Mucosa of descending colon (tissue), 3 donors: ENCODE results near the gene SRGAP3. TPM values are rescaled to one million over a fixed set of nuclear protein-coding genes. Genes with fewer than 3 reads are reported as not detected.

Experiments used
- ATAC-seq: fragments of 200-7000 bp; cut with Tn5 transposase; one replicate; pipeline ENCODE4 v1.9.1; 2020; ENCODE audit warnings: mild to moderate bottlenecking, moderate library complexity
- DNase-seq, 3 donors: peaks; one replicate each; pipeline ENCODE4 v3.0.0-alpha.2; 2020
- H3K36me3 ChIP-seq: fragments of 200-600 bp; one replicate; pipeline ENCODE4 v1.8.0; 2021; ENCODE audit warnings: low read depth, mild to moderate bottlenecking
- H3K4me1 ChIP-seq: fragments of 200-600 bp; one replicate; pipeline ENCODE4 v1.8.0; 2021; ENCODE audit warnings: low read depth, mild to moderate bottlenecking
- H3K4me3 ChIP-seq: fragments of 200-600 bp; one replicate; pipeline ENCODE4 v1.8.0; 2021; ENCODE audit warnings: mild to moderate bottlenecking
- H3K9me3 ChIP-seq: fragments of 200-600 bp; one replicate; pipeline ENCODE4 v1.8.0; 2021; ENCODE audit warnings: mild to moderate bottlenecking
- CTCF ChIP-seq: fragments of 200-600 bp; IDR thresholded peaks from one replicate; pipeline ENCODE4 v1.8.0; 2022; ENCODE audit warnings: antibody characterized with exemption, mild to moderate bottlenecking
- intact Hi-C, 2 donors: fragments of 100-400 bp; cut with DNase I in 1 of 2; cut with micrococcal nuclease in 1 of 2; formaldehyde crosslinking; loops; one replicate each; pipeline versions ENCODE4 v1.11.0 to v1.11.1; 2022; cut with DNase I, micrococcal nuclease
- total RNA-seq, 3 donors: library from RNA; stranded (reverse); fragmentation: NEBNext Ultra II Directional in 2 of 3; extraction: Animal tissue kit (Norgen Biotek cat#: 25700) in 2 of 3; gene quantifications; one replicate each; pipeline versions ENCODE4 v1.2.1 to v1.2.4, GENCODE V29; 2021 to 2023
- donor health status: DM: no; HTN: no; CAD: no; lungs with moderate emphysema.
- donor health status: DM: no; HTN: no; CAD: no.
- donor health status: DM: no; HTN: yes; CAD: no.

The SRGAP3 gene
- total RNA-seq, 3 donors from 2014 or later = 6.4 to 9.0 (median 8.6) TPM

- H3K4me1 ChIP-seq = no peaks in the 10 kb centered on the region
- no peaks in the 10 kb centered on the region for H3K36me3 ChIP-seq
- H3K4me3 ChIP-seq = no peak overlapping the region
- ATAC-seq = no peak
- no peaks in the 10 kb centered on the region for H3K9me3 ChIP-seq
- TF ChIP-seq CTCF = no peak
- intact Hi-C loops = no loop called here
- DNase-seq = no peak
Observed at GRCh38 chr3:9009976-9010545, 239.4 kb downstream of the SRGAP3 start.

- no peaks in the 10 kb centered on the region for H3K9me3 ChIP-seq
- H3K36me3 ChIP-seq = no peaks in the 10 kb centered on the region
- ATAC-seq (no peak), DNase-seq (no peak)
- intact Hi-C loops = no loop called here
- no peak for TF ChIP-seq CTCF
- no peak overlapping the region for H3K4me3 ChIP-seq
- H3K4me1 ChIP-seq = no peaks in the 10 kb centered on the region
Observed at GRCh38 chr3:9008550-9009255, 240.7 kb downstream of the SRGAP3 start.

- H3K36me3 ChIP-seq = no peaks in the 10 kb centered on the region
- DNase-seq (no peak), ATAC-seq (no peak)
- no peak for TF ChIP-seq CTCF
- H3K9me3 ChIP-seq = no peaks in the 10 kb centered on the region
- no peaks in the 10 kb centered on the region for H3K4me1 ChIP-seq
- H3K4me3 ChIP-seq = no peak overlapping the region
- intact Hi-C loops = no loop called here
Observed at GRCh38 chr3:9007928-9008327, 241.5 kb downstream of the SRGAP3 start.

GRCh38 chr3:9007213-9007612, 242.2 kb downstream of the SRGAP3 start:
- no peaks in the 10 kb centered on the region for H3K4me1 ChIP-seq
- no peak for TF ChIP-seq CTCF
- intact Hi-C loops = no loop called here
- H3K9me3 ChIP-seq = no peaks in the 10 kb centered on the region
- DNase-seq = no peak
- ATAC-seq = no peak
- no peaks in the 10 kb centered on the region for H3K36me3 ChIP-seq
- no peak overlapping the region for H3K4me3 ChIP-seq

DNA sequence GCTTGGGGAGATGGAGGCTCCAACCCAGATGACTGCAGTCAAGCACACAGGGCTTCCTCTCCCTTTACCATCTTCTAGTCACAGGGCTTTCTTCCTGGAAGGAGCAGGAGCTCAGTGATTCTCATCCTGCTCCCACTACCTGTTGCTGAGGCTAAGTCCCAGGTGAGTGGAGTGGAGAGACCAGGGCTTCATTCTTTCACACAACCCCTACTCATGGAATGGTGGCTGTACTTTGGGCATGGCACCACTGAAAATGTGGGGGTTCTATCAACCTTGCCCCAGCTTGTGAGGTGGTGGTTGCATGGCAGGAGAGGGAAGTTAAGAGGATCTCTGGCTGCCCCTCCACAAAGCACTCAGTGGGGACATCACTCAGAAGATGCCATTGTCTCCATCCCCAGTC, 249.4 kb downstream of the SRGAP3 start:
- H3K4me3 ChIP-seq = no peak overlapping the region
- no peaks in the 10 kb centered on the region for H3K4me1 ChIP-seq
- no peaks in the 10 kb centered on the region for H3K36me3 ChIP-seq
- TF ChIP-seq CTCF = no peak
- H3K9me3 ChIP-seq = no peaks in the 10 kb centered on the region
- ATAC-seq (no peak), DNase-seq (no peak)
- intact Hi-C loops = no loop called here
